ENCODE results near the gene CNOT4.

GRCh38 chr7:135527025-135527424, 17.1 kb upstream of the CNOT4 start:
- TF ChIP-seq ZFP41 (CRISPR knock-in tag; IDR thresholded peaks at IDR 0.05; ENCODE audit: borderline replicate concordance), result no peak
- no peak for TF ChIP-seq ZNF557 (CRISPR knock-in tag; IDR thresholded peaks at IDR 0.05)

Data from HepG2 (cell line).